Measurements from ENCODE around the gene BPTF. TPM values are rescaled to one million over a fixed set of nuclear protein-coding genes. Genes with fewer than 3 reads are reported as not detected.

The BPTF gene
- total and polyA plus RNA-seq, 2 of the 13 experiments (the other 11 are each of a cell fraction or from before 2014, with no cell fraction given): 43.5 to 66.1 TPM

- TF ChIP-seq ZNF891 (CRISPR knock-in tag; IDR thresholded peaks at IDR 0.05): peak; percentile 96; the same call in 1 of the 2 replicates
- TF ChIP-seq, protein P1, sequence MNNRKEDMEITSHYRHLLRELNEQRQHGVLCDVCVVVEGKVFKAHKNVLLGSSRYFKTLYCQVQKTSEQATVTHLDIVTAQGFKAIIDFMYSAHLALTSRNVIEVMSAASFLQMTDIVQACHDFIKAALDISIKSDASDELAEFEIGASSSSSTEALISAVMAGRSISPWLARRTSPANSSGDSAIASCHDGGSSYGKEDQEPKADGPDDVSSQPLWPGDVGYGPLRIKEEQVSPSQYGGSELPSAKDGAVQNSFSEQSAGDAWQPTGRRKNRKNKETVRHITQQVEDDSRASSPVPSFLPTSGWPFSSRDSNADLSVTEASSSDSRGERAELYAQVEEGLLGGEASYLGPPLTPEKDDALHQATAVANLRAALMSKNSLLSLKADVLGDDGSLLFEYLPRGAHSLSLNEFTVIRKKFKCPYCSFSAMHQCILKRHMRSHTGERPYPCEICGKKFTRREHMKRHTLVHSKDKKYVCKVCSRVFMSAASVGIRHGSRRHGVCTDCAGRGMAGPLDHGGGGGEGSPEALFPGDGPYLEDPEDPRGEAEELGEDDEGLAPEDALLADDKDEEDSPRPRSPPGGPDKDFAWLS (CRISPR knock-in tag; IDR thresholded peaks at IDR 0.05; ENCODE audit: borderline replicate concordance): no peak
- TF ChIP-seq ZNF124 (CRISPR knock-in tag; IDR thresholded peaks at IDR 0.05): peak; percentile 90
- peak; percentile 80 for TF ChIP-seq MIER2 (CRISPR knock-in tag; IDR thresholded peaks at IDR 0.05)
- TF ChIP-seq STAT5B (CRISPR knock-in tag; IDR thresholded peaks at IDR 0.05): no peak
- TF ChIP-seq GFI1 (CRISPR knock-in tag; IDR thresholded peaks at IDR 0.05; ENCODE audit: borderline replicate concordance): peak; percentile 74; the same call in 1 of the 2 replicates
- peak; percentile 55; the same call in 1 of the 2 replicates for TF ChIP-seq NR2C2 (CRISPR knock-in tag; IDR thresholded peaks at IDR 0.05; ENCODE audit: borderline replicate concordance)
- TF ChIP-seq, protein P2, sequence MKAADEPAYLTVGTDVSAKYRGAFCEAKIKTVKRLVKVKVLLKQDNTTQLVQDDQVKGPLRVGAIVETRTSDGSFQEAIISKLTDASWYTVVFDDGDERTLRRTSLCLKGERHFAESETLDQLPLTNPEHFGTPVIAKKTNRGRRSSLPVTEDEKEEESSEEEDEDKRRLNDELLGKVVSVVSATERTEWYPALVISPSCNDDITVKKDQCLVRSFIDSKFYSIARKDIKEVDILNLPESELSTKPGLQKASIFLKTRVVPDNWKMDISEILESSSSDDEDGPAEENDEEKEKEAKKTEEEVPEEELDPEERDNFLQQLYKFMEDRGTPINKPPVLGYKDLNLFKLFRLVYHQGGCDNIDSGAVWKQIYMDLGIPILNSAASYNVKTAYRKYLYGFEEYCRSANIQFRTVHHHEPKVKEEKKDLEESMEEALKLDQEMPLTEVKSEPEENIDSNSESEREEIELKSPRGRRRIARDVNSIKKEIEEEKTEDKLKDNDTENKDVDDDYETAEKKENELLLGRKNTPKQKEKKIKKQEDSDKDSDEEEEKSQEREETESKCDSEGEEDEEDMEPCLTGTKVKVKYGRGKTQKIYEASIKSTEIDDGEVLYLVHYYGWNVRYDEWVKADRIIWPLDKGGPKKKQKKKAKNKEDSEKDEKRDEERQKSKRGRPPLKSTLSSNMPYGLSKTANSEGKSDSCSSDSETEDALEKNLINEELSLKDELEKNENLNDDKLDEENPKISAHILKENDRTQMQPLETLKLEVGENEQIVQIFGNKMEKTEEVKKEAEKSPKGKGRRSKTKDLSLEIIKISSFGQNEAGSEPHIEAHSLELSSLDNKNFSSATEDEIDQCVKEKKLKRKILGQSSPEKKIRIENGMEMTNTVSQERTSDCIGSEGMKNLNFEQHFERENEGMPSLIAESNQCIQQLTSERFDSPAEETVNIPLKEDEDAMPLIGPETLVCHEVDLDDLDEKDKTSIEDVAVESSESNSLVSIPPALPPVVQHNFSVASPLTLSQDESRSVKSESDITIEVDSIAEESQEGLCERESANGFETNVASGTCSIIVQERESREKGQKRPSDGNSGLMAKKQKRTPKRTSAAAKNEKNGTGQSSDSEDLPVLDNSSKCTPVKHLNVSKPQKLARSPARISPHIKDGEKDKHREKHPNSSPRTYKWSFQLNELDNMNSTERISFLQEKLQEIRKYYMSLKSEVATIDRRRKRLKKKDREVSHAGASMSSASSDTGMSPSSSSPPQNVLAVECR (CRISPR knock-in tag; IDR thresholded peaks at IDR 0.05; ENCODE audit: borderline replicate concordance): peak; percentile 93
- TF ChIP-seq SRY (CRISPR knock-in tag; IDR thresholded peaks at IDR 0.05): peak; percentile 94
- no peak; the same call in 1 of the 2 replicates for TF ChIP-seq MBD4 (IDR thresholded peaks at IDR 0.05; ENCODE audit: borderline replicate concordance, low read length)
- TF ChIP-seq HNRNPUL1 (IDR thresholded peaks at IDR 0.05; ENCODE audit: low read depth, low read length): no peak
- 0 out of 2 replicates have a peak, but pooled peaks have one; percentile 38 for TF ChIP-seq ZFP37 (CRISPR knock-in tag; IDR thresholded peaks at IDR 0.05; ENCODE audit: borderline replicate concordance)
- TF ChIP-seq KMT2B (CRISPR knock-in tag; IDR thresholded peaks at IDR 0.05): peak; percentile 92
- peak; percentile 95 for TF ChIP-seq ISX (CRISPR knock-in tag; conservative IDR thresholded peaks at IDR 0.05)
- TF ChIP-seq, protein P3, sequence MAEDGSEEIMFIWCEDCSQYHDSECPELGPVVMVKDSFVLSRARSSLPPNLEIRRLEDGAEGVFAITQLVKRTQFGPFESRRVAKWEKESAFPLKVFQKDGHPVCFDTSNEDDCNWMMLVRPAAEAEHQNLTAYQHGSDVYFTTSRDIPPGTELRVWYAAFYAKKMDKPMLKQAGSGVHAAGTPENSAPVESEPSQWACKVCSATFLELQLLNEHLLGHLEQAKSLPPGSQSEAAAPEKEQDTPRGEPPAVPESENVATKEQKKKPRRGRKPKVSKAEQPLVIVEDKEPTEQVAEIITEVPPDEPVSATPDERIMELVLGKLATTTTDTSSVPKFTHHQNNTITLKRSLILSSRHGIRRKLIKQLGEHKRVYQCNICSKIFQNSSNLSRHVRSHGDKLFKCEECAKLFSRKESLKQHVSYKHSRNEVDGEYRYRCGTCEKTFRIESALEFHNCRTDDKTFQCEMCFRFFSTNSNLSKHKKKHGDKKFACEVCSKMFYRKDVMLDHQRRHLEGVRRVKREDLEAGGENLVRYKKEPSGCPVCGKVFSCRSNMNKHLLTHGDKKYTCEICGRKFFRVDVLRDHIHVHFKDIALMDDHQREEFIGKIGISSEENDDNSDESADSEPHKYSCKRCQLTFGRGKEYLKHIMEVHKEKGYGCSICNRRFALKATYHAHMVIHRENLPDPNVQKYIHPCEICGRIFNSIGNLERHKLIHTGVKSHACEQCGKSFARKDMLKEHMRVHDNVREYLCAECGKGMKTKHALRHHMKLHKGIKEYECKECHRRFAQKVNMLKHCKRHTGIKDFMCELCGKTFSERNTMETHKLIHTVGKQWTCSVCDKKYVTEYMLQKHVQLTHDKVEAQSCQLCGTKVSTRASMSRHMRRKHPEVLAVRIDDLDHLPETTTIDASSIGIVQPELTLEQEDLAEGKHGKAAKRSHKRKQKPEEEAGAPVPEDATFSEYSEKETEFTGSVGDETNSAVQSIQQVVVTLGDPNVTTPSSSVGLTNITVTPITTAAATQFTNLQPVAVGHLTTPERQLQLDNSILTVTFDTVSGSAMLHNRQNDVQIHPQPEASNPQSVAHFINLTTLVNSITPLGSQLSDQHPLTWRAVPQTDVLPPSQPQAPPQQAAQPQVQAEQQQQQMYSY (CRISPR knock-in tag; IDR thresholded peaks at IDR 0.05): peak; percentile 49; the same call in 1 of the 2 replicates
- peak; percentile 98 for TF ChIP-seq PHF5A (CRISPR knock-in tag; IDR thresholded peaks at IDR 0.05; ENCODE audit: low read depth, unreplicated experiment)
- TF ChIP-seq POLR2A (IDR thresholded peaks at IDR 0.05; ENCODE audit: insufficient read depth in 1 of 2, low read depth in 2 of 2, low read length in 2 of 2): peak; percentile 95 to 96
- TF ChIP-seq ZNF513 (CRISPR knock-in tag; conservative IDR thresholded peaks at IDR 0.05): peak; percentile 99
These were observed 194.5 kb downstream of the BPTF start (continued) for GRCh38 chr17:68019675-68020408.

All from HepG2 (cell line).